H1 (cell line): ENCODE data around the gene CTIF. TPM values are rescaled to one million over a fixed set of nuclear protein-coding genes. Genes with fewer than 3 reads are reported as not detected.

Source experiments
- CTCF ChIA-PET: fragments of 300-600 bp; sonication (Branson Sonifier 250); formaldehyde crosslinking; loops from one replicate; lab custom pipeline; 2021; ENCODE audit not compliant: partially characterized antibody; lab: Charles Lee
- POLR2A ChIA-PET: fragments of 300-600 bp; sonication (Branson Sonifier 250); formaldehyde crosslinking; loops from one replicate; lab custom pipeline; 2021; ENCODE audit warnings: inconsistent platforms; ENCODE audit not compliant: partially characterized antibody; lab: Charles Lee
- DNase-seq, 2 experiments: peaks; one replicate each; pipeline versions ENCODE4 v3.0.0 to v3.0.0-alpha.2; 2010 to 2022; ENCODE audit warnings: low spot score in 2 of 2, low read depth in 1 of 2, mixed read lengths in 1 of 2
- FAIRE-seq: peaks from 2 replicates; lab custom pipeline; 2011; peaks lifted over from hg19 to GRCh38; lab: Jason Lieb, UNC
- H2AFZ ChIP-seq: 2 replicates; pipeline ENCODE4 v1.8.1; 2012; ENCODE audit warnings: low read length, inconsistent platforms
- H2AK5ac ChIP-seq: 2 replicates; pipeline ENCODE4 v1.6.1; 2013; ENCODE audit warnings: low read depth, low read length
- H2BK120ac ChIP-seq: replicated peaks from 2 replicates; pipeline ENCODE3; 2013; ENCODE audit warnings: low read depth, low read length, inconsistent platforms
- H2BK12ac ChIP-seq: 2 replicates; pipeline ENCODE4 v1.6.1; 2013; ENCODE audit warnings: low read depth, low read length
- H2BK15ac ChIP-seq: 2 replicates; pipeline ENCODE4 v1.6.1; 2013; ENCODE audit warnings: low read length
- H2BK20ac ChIP-seq: 2 replicates; pipeline ENCODE4 v1.6.1; 2013; ENCODE audit warnings: low read length
- H2BK5ac ChIP-seq: 2 replicates; pipeline ENCODE4 v1.6.1; 2013; ENCODE audit warnings: low read depth, low read length
- H3K14ac ChIP-seq: 2 replicates; pipeline ENCODE4 v1.6.1; 2013; ENCODE audit warnings: inconsistent platforms; ENCODE audit not compliant: insufficient read length
- H3K18ac ChIP-seq: 2 replicates; pipeline ENCODE4 v1.6.1; 2013; ENCODE audit warnings: low read length; ENCODE audit errors: extremely low read depth
- H3K23ac ChIP-seq: 2 replicates; pipeline ENCODE4 v1.6.1; 2013; ENCODE audit warnings: inconsistent platforms; ENCODE audit not compliant: insufficient read length
- H3K23me2 ChIP-seq: 2 replicates; pipeline ENCODE4 v1.6.1; 2013; ENCODE audit warnings: low read depth, low read length
- H3K27ac ChIP-seq: 2 replicates; pipeline ENCODE4 v1.6.1; 2011; ENCODE audit warnings: low read depth, low read length, inconsistent platforms
- H3K27me3 ChIP-seq, 4 experiments: replicated peaks in 1 of 4; 1 replicate in 1 of 4; 2 replicates in 3 of 4; pipeline versions ENCODE4 v1.6.1 to v1.8.1; 2011 to 2013; ENCODE audit warnings: low read length in 3 of 4, mild to moderate bottlenecking in 3 of 4, inconsistent platforms in 2 of 4, mixed read lengths in 2 of 4, moderate library complexity in 1 of 4; ENCODE audit not compliant: control insufficient read depth in 3 of 4, insufficient read depth in 3 of 4; ENCODE audit errors: extremely low read depth in 1 of 4
- H3K36me3 ChIP-seq, 4 experiments: 2 replicates each; pipeline versions ENCODE4 v1.6.1 to v1.8.1; 2011 to 2013; ENCODE audit warnings: mild to moderate bottlenecking in 4 of 4, low read length in 3 of 4, moderate library complexity in 2 of 4, control low read depth in 1 of 4, inconsistent platforms in 1 of 4; ENCODE audit not compliant: insufficient read depth in 4 of 4, control insufficient read depth in 2 of 4
- H3K4ac ChIP-seq: replicated peaks from 2 replicates; pipeline ENCODE3; 2013; ENCODE audit warnings: low read length, low read depth, mixed read lengths, inconsistent platforms; ENCODE audit not compliant: insufficient read length
- H3K4me1 ChIP-seq, 4 experiments: replicated peaks in 1 of 4; 1 replicate in 1 of 4; 2 replicates in 3 of 4; pipeline versions ENCODE4 v1.6.1 to v1.8.1; 2011 to 2013; ENCODE audit warnings: low read length in 3 of 4, inconsistent platforms in 2 of 4, mixed read lengths in 1 of 4; ENCODE audit not compliant: insufficient read depth in 4 of 4, control insufficient read depth in 3 of 4
- H3K4me2 ChIP-seq, 2 experiments: 2 replicates each; pipeline versions ENCODE4 v1.6.1 to v1.8.1; 2011 to 2013; ENCODE audit warnings: low read depth in 2 of 2, low read length in 2 of 2, control low read depth in 1 of 2, inconsistent platforms in 1 of 2, mild to moderate bottlenecking in 1 of 2; ENCODE audit not compliant: insufficient read depth in 1 of 2
- H3K4me3 ChIP-seq, 4 experiments: fragments of 200-600, 300-600 bp in 1 of 4; sonication (generic), shearing (Covaris generic), sonication (Bioruptor Twin) in 1 of 4; 2 replicates each; pipeline versions ENCODE4 v1.5.1 to v1.8.1; 2011 to 2016; ENCODE audit warnings: low read length in 4 of 4, low read depth in 3 of 4, control low read depth in 2 of 4, inconsistent platforms in 2 of 4, mild to moderate bottlenecking in 2 of 4, mixed read lengths in 1 of 4, moderate library complexity in 1 of 4; ENCODE audit not compliant: insufficient read depth in 2 of 4; ENCODE audit errors: extremely low read depth in 1 of 4
- H3K56ac ChIP-seq: replicated peaks from 2 replicates; pipeline ENCODE3; 2013; ENCODE audit warnings: low read depth, mild to moderate bottlenecking, mixed read lengths, low read length, inconsistent platforms; ENCODE audit not compliant: insufficient read length
- H3K79me1 ChIP-seq: 2 replicates; pipeline ENCODE4 v1.6.1; 2013; ENCODE audit warnings: low read depth, low read length, control low read depth
- H3K79me2 ChIP-seq, 2 experiments: 2 replicates each; pipeline versions ENCODE4 v1.6.1 to v1.8.1; 2012 to 2013; ENCODE audit warnings: low read length in 2 of 2, mild to moderate bottlenecking in 2 of 2, inconsistent platforms in 1 of 2; ENCODE audit not compliant: insufficient read depth in 2 of 2, control insufficient read depth in 1 of 2
- H3K9ac ChIP-seq, 4 experiments: replicated peaks in 1 of 4; 1 replicate in 1 of 4; 2 replicates in 3 of 4; pipeline versions ENCODE4 v1.6.1 to v1.8.1; 2011 to 2013; ENCODE audit warnings: low read depth in 3 of 4, low read length in 3 of 4, control low read depth in 2 of 4, mild to moderate bottlenecking in 2 of 4, moderate library complexity in 2 of 4, inconsistent platforms in 1 of 4; ENCODE audit errors: extremely low read depth in 1 of 4
- H3K9me3 ChIP-seq, 2 experiments: 2 replicates each; pipeline versions ENCODE4 v1.6.1 to v1.8.1; 2012 to 2013; ENCODE audit warnings: mild to moderate bottlenecking in 2 of 2, moderate library complexity in 2 of 2, control low read depth in 1 of 2, inconsistent platforms in 1 of 2, low read depth in 1 of 2, low read length in 1 of 2, mixed read lengths in 1 of 2; ENCODE audit not compliant: insufficient read depth in 2 of 2
- H4K20me1 ChIP-seq, 2 experiments: replicated peaks in 1 of 2; 2 replicates each; pipeline versions ENCODE3 to v1.8.1; 2011 to 2013; ENCODE audit warnings: inconsistent platforms in 2 of 2, low read length in 2 of 2, mild to moderate bottlenecking in 1 of 2; ENCODE audit not compliant: insufficient read depth in 2 of 2, control insufficient read depth in 1 of 2
- H4K5ac ChIP-seq: 2 replicates; pipeline ENCODE4 v1.6.1; 2013; ENCODE audit warnings: low read length, low read depth, mixed read lengths, inconsistent platforms; ENCODE audit not compliant: insufficient read length
- H4K8ac ChIP-seq: 2 replicates; pipeline ENCODE4 v1.8.0; 2013; ENCODE audit warnings: mild to moderate bottlenecking, moderate library complexity, low read length, inconsistent platforms; ENCODE audit not compliant: insufficient read depth; ENCODE audit errors: extremely low read depth
- H4K91ac ChIP-seq: replicated peaks from 2 replicates; pipeline ENCODE3; 2013; ENCODE audit warnings: low read length, mixed read lengths, inconsistent platforms; ENCODE audit not compliant: insufficient read length
- BCL11A ChIP-seq, 2 experiments: IDR thresholded peaks; one replicate each; pipeline ENCODE4 v1.6.1; 2011; ENCODE audit warnings: low read depth in 2 of 2, low read length in 2 of 2, mild to moderate bottlenecking in 2 of 2
- CEBPB ChIP-seq: IDR thresholded peaks from 2 replicates; pipeline ENCODE4 v1.6.1; 2012; ENCODE audit warnings: low read depth, low read length
- CREB1 ChIP-seq: IDR thresholded peaks from 2 replicates; pipeline ENCODE4 v1.6.1; 2012; ENCODE audit warnings: inconsistent platforms
- EZH2 ChIP-seq: fragments of 200-600 bp; sonication (generic); IDR thresholded peaks from 2 replicates; pipeline ENCODE4 v1.7.1; 2012; ENCODE audit warnings: low read depth, mild to moderate bottlenecking, moderate library complexity, low read length, inconsistent platforms; ENCODE audit not compliant: severe bottlenecking
- KDM1A ChIP-seq: fragments of 200-600, 300-600 bp; sonication (generic); IDR thresholded peaks from 2 replicates; pipeline ENCODE4 v1.7.1; 2016; ENCODE audit warnings: mild to moderate bottlenecking, low read length, borderline replicate concordance
- RBBP5 ChIP-seq: IDR thresholded peaks from 2 replicates; pipeline ENCODE4 v1.7.1; 2012; ENCODE audit warnings: low read depth, mild to moderate bottlenecking, inconsistent platforms, low read length, moderate library complexity, borderline replicate concordance
- RNF2 ChIP-seq: fragments of 200-900, 300-1000 bp; sonication (generic); IDR thresholded peaks from 2 replicates; pipeline ENCODE4 v1.7.1; 2016; ENCODE audit warnings: borderline replicate concordance, low read depth, mild to moderate bottlenecking, antibody characterized with exemption, low read length; ENCODE audit not compliant: poor library complexity, severe bottlenecking; ENCODE audit errors: missing control alignments
- RXRA ChIP-seq: IDR thresholded peaks from 2 replicates; pipeline ENCODE4 v1.6.1; 2011; ENCODE audit warnings: low read depth, mild to moderate bottlenecking, low read length, moderate library complexity; ENCODE audit not compliant: insufficient read depth
- SIRT6 ChIP-seq: IDR thresholded peaks from one replicate; pipeline ENCODE4 v1.7.1; 2012; ENCODE audit warnings: low read length, inconsistent platforms
- TAF7 ChIP-seq: optimal IDR thresholded peaks from 2 replicates; pipeline ENCODE3; 2011; ENCODE audit warnings: low read depth, mild to moderate bottlenecking, inconsistent platforms, low read length, moderate library complexity, borderline replicate concordance
- WGBS, 2 experiments: shearing (Covaris generic) in 1 of 2; methylation state at CpG; one replicate each; pipeline versions ENCODE4 v1.1.6 to v1.1.7; 2013 to 2015; ENCODE audit warnings: low lambda C conversion rate in 2 of 2, mixed read lengths in 2 of 2, inconsistent platforms in 1 of 2, low coverage in 1 of 2, missing lambda C conversion rate in 1 of 2; ENCODE audit not compliant: insufficient replicate concordance in 2 of 2, insufficient coverage in 1 of 2, insufficient read length in 1 of 2; ENCODE audit errors: extremely low coverage in 1 of 2, missing lambda C conversion rate in 1 of 2; 5-methylcytosine and 5-hydroxymethylcytosine counted together
- polyA plus RNA-seq, 7 experiments: library from polyadenylated mRNA; depleted of rRNA in 3 of 7; stranded (reverse) in 5 of 7; unstranded in 2 of 7; fragments of >200 nt in 5 of 7; fragments of 200-250 nt in 2 of 7; gene quantifications; 1 replicate in 5 of 7; 2 replicates in 1 of 7; 4 replicates in 1 of 7; pipeline versions ENCODE4 v1.2.1 to v1.2.3, GENCODE V29; 2011 to 2013; ENCODE audit warnings: missing spikeins in 2 of 7, mixed read lengths in 2 of 7
- total RNA-seq: library from RNA; stranded (reverse); fragmentation: NEBNext Ultra II Directional; extraction: Animal tissue kit (Norgen Biotek cat#: 25700); gene quantifications from 2 replicates; pipeline ENCODE4 v1.2.1, GENCODE V29; 2021
- TF ChIP-seq, protein P1 (sequence below): IDR thresholded peaks from 2 replicates; pipeline ENCODE4 v1.6.1; 2011; ENCODE audit warnings: low read depth, mild to moderate bottlenecking, low read length; ENCODE audit not compliant: insufficient read depth

The CTIF gene
- total and polyA plus RNA-seq, 2 of the 8 experiments (the other 6 are each of a cell fraction or from before 2014, with no cell fraction given) = 9.0 to 17.8 TPM

DNA sequence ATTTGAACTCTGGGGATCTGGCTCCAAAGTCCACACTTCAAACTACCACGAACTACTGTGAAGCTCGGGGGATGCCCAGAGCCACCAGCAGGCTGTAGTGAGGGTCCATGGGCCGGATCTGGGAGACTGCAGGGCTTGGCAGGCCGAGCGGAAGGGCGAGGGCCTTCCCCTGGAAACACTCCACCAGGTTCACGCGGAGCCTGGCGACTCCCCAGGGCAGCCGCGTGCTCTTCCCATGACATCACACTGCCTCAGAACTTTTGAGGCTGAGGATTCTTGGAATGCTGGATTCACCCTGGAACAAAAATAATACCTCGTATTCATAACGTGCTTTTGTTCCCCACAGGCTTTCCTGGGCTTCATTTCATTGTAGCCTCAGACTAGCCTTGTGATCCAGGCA is 210.9 kb downstream of the CTIF start:
- H4K5ac ChIP-seq = no peak overlapping the region
- POLR2A ChIA-PET = no interaction called here
- no peak overlapping the region for H3K27ac ChIP-seq
- no peaks in the 10 kb centered on the region for H3K27me3 ChIP-seq
- no peak overlapping the region for H3K9ac ChIP-seq
- no peak overlapping the region for H2AK5ac ChIP-seq
- H4K8ac ChIP-seq = no peak overlapping the region
- no peaks in the 10 kb centered on the region for H3K36me3 ChIP-seq
- no peak overlapping the region for H2BK120ac ChIP-seq
- no peak overlapping the region for H3K14ac ChIP-seq
- no peaks in the 10 kb centered on the region for H4K20me1 ChIP-seq
- no peak overlapping the region for H3K4ac ChIP-seq
- H3K79me1 ChIP-seq = no peaks in the 10 kb centered on the region
- no peak overlapping the region for H3K56ac ChIP-seq
- no peak overlapping the region for H4K91ac ChIP-seq
- DNase-seq = no peak
- H3K4me2 ChIP-seq = no peak overlapping the region
- WGBS, 2 experiments = 93% methylated on average over 13 of the region's 13 CpGs; no CpG with 5 or more reads in 1 of the 2 experiments
- no peaks in the 10 kb centered on the region for H3K79me2 ChIP-seq
- no peak overlapping the region for H2BK20ac ChIP-seq
- H3K9me3 ChIP-seq = no peaks in the 10 kb centered on the region
- TF ChIP-seq KDM1A = no peak
- TF ChIP-seq RNF2 = no peak
- no peak for TF ChIP-seq BCL11A (IDR thresholded peaks at IDR 0.05; ENCODE audit: low read depth in 2 of 2, low read length in 2 of 2)
- TF ChIP-seq, protein P1, sequence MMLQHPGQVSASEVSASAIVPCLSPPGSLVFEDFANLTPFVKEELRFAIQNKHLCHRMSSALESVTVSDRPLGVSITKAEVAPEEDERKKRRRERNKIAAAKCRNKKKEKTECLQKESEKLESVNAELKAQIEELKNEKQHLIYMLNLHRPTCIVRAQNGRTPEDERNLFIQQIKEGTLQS = no peak
- no peak for TF ChIP-seq RBBP5
- no peak for TF ChIP-seq RXRA
- TF ChIP-seq CEBPB = no peak
- no peak for TF ChIP-seq SIRT6
- TF ChIP-seq EZH2 = no peak
- TF ChIP-seq CREB1 = no peak
- TF ChIP-seq TAF7 = no peak
- CTCF ChIA-PET = interaction anchor here (0.7 to 3.0 kb wide), 9 partner anchors 9 to 251 kb away, joined by 3 to 7 read pairs (median 4); no protein-coding TSS in a partner anchor
- no peak overlapping the region for H2AFZ ChIP-seq
- H2BK5ac ChIP-seq = no peak overlapping the region
- H3K23me2 ChIP-seq = no peaks in the 10 kb centered on the region
- no peak overlapping the region for H2BK12ac ChIP-seq
- no peaks in the 10 kb centered on the region for H3K4me1 ChIP-seq
- no peak overlapping the region for H3K18ac ChIP-seq
- H3K23ac ChIP-seq = no peak overlapping the region
- no peak overlapping the region for H2BK15ac ChIP-seq
- FAIRE-seq = no peak
- H3K4me3 ChIP-seq = no peak overlapping the region
